Measurements from ENCODE around the gene MTHFD2L. TPM values are rescaled to one million over a fixed set of nuclear protein-coding genes. Genes with fewer than 3 reads are reported as not detected.

MTHFD2L gene
- total RNA-seq, 1 experiment from 2014 or later = 8.9 TPM

DNA sequence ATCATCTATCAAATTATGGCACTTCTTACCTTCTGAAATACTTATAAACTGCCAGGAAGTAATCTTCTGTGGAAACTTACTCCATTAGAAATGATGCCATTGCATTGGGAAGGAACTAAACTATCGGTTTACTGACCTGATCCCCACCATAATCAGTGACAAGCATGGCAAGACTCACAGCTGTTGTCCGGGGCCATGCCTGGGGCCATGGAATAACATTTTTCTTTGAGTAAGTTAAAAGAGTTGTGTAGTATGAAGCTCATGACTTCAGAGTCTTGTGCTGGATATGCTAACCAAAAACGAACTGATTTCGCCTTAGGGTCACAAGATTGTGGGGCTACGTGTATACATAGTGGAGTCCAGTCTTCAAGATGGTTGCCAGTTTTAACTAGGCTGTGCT is 15.4 kb downstream of the MTHFD2L start:
- ChIA-PET CTCF (no interaction called here), POLR2A (ENCODE audit: unreplicated experiment) (interaction anchor here (0.5 to 0.6 kb wide), 2 partner anchors 96 to 251 kb away, joined by 3 read pairs; no protein-coding TSS in a partner anchor)
- Histone ChIP-seq H3F3A (ENCODE audit: insufficient read depth, low read depth) (no peaks in the 10 kb centered on the region), H3K79me2 (ENCODE audit: low read depth) (no peaks in the 10 kb centered on the region), H3K4me1 (replicated peaks; ENCODE audit: insufficient read depth) (no peaks in the 10 kb centered on the region), H3K4me3 (no peak overlapping the region), H3K9me3 (ENCODE audit: insufficient read depth, low read depth) (no peaks in the 10 kb centered on the region), H3K9me2 (ENCODE audit: insufficient read depth) (no peaks in the 10 kb centered on the region), H3K27ac (no peak overlapping the region), H3K27me3 (ENCODE audit: insufficient read depth, low read depth) (no peaks in the 10 kb centered on the region), H4K20me1 (ENCODE audit: insufficient read depth) (no peaks in the 10 kb centered on the region), H2AFZ (no peak overlapping the region), H3K4me2 (no peak overlapping the region), H3K36me3 (ENCODE audit: low read depth) (no peaks in the 10 kb centered on the region)
- no TSS peak for BruUV-seq (replicated peaks)
- intact Hi-C loops (cut with micrococcal nuclease; ENCODE audit: unreplicated experiment) = no loop called here
- no peak for DNase-seq
- TF ChIP-seq, protein P1, sequence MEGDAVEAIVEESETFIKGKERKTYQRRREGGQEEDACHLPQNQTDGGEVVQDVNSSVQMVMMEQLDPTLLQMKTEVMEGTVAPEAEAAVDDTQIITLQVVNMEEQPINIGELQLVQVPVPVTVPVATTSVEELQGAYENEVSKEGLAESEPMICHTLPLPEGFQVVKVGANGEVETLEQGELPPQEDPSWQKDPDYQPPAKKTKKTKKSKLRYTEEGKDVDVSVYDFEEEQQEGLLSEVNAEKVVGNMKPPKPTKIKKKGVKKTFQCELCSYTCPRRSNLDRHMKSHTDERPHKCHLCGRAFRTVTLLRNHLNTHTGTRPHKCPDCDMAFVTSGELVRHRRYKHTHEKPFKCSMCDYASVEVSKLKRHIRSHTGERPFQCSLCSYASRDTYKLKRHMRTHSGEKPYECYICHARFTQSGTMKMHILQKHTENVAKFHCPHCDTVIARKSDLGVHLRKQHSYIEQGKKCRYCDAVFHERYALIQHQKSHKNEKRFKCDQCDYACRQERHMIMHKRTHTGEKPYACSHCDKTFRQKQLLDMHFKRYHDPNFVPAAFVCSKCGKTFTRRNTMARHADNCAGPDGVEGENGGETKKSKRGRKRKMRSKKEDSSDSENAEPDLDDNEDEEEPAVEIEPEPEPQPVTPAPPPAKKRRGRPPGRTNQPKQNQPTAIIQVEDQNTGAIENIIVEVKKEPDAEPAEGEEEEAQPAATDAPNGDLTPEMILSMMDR (conservative IDR thresholded peaks at IDR 0.05) = no peak
- TF ChIP-seq EZH2 (IDR thresholded peaks at IDR 0.05; ENCODE audit: low read depth) = no peak

DNA sequence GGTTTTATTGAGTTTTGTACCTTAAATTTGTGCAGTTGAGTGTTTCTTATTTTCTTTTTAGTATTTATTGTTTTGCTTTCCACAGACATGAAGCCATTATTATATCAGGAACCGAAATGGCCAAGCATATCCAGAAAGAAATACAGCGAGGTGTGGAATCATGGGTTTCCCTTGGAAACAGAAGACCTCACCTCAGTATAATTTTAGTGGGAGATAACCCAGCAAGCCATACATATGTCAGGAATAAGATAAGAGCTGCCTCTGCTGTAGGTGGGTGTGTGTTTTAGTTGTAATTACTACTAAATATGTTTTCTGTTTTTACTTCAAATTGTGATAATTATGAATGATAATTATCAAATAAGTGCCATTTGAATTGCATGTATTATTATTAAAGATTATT is 16.5 kb downstream of the MTHFD2L start:
- ChIA-PET CTCF (no interaction called here), POLR2A (ENCODE audit: unreplicated experiment) (no interaction called here)
- H3F3A ChIP-seq (ENCODE audit: insufficient read depth, low read depth) = no peaks in the 10 kb centered on the region
- H3K36me3 ChIP-seq (ENCODE audit: low read depth) = no peaks in the 10 kb centered on the region
- TF ChIP-seq, protein P1 (conservative IDR thresholded peaks at IDR 0.05) = no peak
- no peak for TF ChIP-seq EZH2 (IDR thresholded peaks at IDR 0.05; ENCODE audit: low read depth)
- H3K4me3 ChIP-seq = no peak overlapping the region
- H3K79me2 ChIP-seq (ENCODE audit: low read depth) = no peaks in the 10 kb centered on the region
- no peak overlapping the region for H3K4me2 ChIP-seq
- H2AFZ ChIP-seq = no peak overlapping the region
- H3K9me3 ChIP-seq (ENCODE audit: insufficient read depth, low read depth) = no peaks in the 10 kb centered on the region
- no peaks in the 10 kb centered on the region for H3K4me1 ChIP-seq (replicated peaks; ENCODE audit: insufficient read depth)
- no TSS peak for BruUV-seq (replicated peaks)
- no peak overlapping the region for H3K27ac ChIP-seq
- intact Hi-C loops (cut with micrococcal nuclease; ENCODE audit: unreplicated experiment) = no loop called here
- H3K9me2 ChIP-seq (ENCODE audit: insufficient read depth) = no peaks in the 10 kb centered on the region
- H3K27me3 ChIP-seq (ENCODE audit: insufficient read depth, low read depth) = no peaks in the 10 kb centered on the region
- no peak for DNase-seq
- no peaks in the 10 kb centered on the region for H4K20me1 ChIP-seq (ENCODE audit: insufficient read depth)

DNA sequence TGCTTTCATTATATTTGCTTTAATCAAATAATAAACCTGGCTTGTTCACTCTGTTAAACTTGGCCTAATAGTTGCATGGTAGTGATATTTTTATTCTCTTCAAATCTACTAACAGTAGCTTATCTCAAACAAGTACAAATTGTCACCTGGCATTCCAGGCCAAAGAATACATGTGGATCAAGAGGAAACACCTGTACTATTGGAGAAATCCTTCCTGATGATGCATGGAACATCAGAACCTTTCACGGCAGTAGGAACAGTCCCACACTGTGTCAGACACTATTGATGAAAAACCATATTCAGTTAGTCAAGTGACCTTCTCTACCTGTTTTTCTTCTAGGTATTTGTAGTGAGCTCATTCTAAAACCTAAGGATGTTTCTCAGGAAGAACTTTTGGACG is 17.0 kb downstream of the MTHFD2L start:
- no peaks in the 10 kb centered on the region for H3K9me2 ChIP-seq (ENCODE audit: insufficient read depth)
- POLR2A ChIA-PET (ENCODE audit: unreplicated experiment) = no interaction called here
- H3K27ac ChIP-seq = no peak overlapping the region
- no peaks in the 10 kb centered on the region for H3F3A ChIP-seq (ENCODE audit: insufficient read depth, low read depth)
- CTCF ChIA-PET = no interaction called here
- no peak for TF ChIP-seq EZH2 (IDR thresholded peaks at IDR 0.05; ENCODE audit: low read depth)
- TF ChIP-seq, protein P1 (conservative IDR thresholded peaks at IDR 0.05) = no peak
- BruUV-seq (replicated peaks) = no TSS peak
- no peak overlapping the region for H3K4me2 ChIP-seq
- H3K9me3 ChIP-seq (ENCODE audit: insufficient read depth, low read depth) = no peaks in the 10 kb centered on the region
- H3K36me3 ChIP-seq (ENCODE audit: low read depth) = no peaks in the 10 kb centered on the region
- no peak overlapping the region for H2AFZ ChIP-seq
- no peaks in the 10 kb centered on the region for H3K27me3 ChIP-seq (ENCODE audit: insufficient read depth, low read depth)
- H3K4me3 ChIP-seq = no peak overlapping the region
- no peaks in the 10 kb centered on the region for H4K20me1 ChIP-seq (ENCODE audit: insufficient read depth)
- intact Hi-C loops (cut with micrococcal nuclease; ENCODE audit: unreplicated experiment) = no loop called here
- no peaks in the 10 kb centered on the region for H3K79me2 ChIP-seq (ENCODE audit: low read depth)
- no peak for DNase-seq
- H3K4me1 ChIP-seq (replicated peaks; ENCODE audit: insufficient read depth) = no peaks in the 10 kb centered on the region
